ENCODE measurements around the gene GATA1.

GATA1 gene

GRCh38 chrX:48776818-48777439 lies 9.5 kb upstream of the GATA1 start:
- ATAC-seq: no peak
- TF ChIP-seq POU6F1 (CRISPR knock-in tag; IDR thresholded peaks at IDR 0.05; ENCODE audit: borderline replicate concordance, low read depth) (no peak), ZNF565 (CRISPR knock-in tag; conservative IDR thresholded peaks at IDR 0.05; ENCODE audit: low read depth) (no peak), ISL1 (CRISPR knock-in tag; IDR thresholded peaks at IDR 0.05) (no peak), BACH2 (CRISPR knock-in tag; IDR thresholded peaks at IDR 0.05; ENCODE audit: borderline replicate concordance) (no peak), OSR1 (CRISPR knock-in tag; IDR thresholded peaks at IDR 0.05) (no peak), PPARA (CRISPR knock-in tag; IDR thresholded peaks at IDR 0.05; ENCODE audit: borderline replicate concordance) (no peak)

GRCh38 chrX:48779399-48779798 lies 7.0 kb upstream of the GATA1 start:
- TF ChIP-seq CSRNP3 (CRISPR knock-in tag; IDR thresholded peaks at IDR 0.05): no peak
- no peak for TF ChIP-seq GLIS3 (CRISPR knock-in tag; IDR thresholded peaks at IDR 0.05)
- TF ChIP-seq BACH2 (CRISPR knock-in tag; IDR thresholded peaks at IDR 0.05; ENCODE audit: borderline replicate concordance): no peak
- no peak for TF ChIP-seq ARNTL (CRISPR knock-in tag; IDR thresholded peaks at IDR 0.05; ENCODE audit: borderline replicate concordance, low read depth)
- TF ChIP-seq ZNF8 (CRISPR knock-in tag; IDR thresholded peaks at IDR 0.05): no peak
- TF ChIP-seq POU6F1 (CRISPR knock-in tag; IDR thresholded peaks at IDR 0.05; ENCODE audit: borderline replicate concordance, low read depth): no peak
- no peak for TF ChIP-seq RARB (CRISPR knock-in tag; IDR thresholded peaks at IDR 0.05)
- no peak for TF ChIP-seq ISL1 (CRISPR knock-in tag; IDR thresholded peaks at IDR 0.05)
- TF ChIP-seq TCF4 (CRISPR knock-in tag; IDR thresholded peaks at IDR 0.05; ENCODE audit: borderline replicate concordance): no peak
- no peak for TF ChIP-seq PPARA (CRISPR knock-in tag; IDR thresholded peaks at IDR 0.05; ENCODE audit: borderline replicate concordance)
- TF ChIP-seq ZNF70 (CRISPR knock-in tag; IDR thresholded peaks at IDR 0.05): no peak
- TF ChIP-seq ESRRG (CRISPR knock-in tag; IDR thresholded peaks at IDR 0.05): no peak
- TF ChIP-seq OSR1 (CRISPR knock-in tag; IDR thresholded peaks at IDR 0.05): no peak
- TF ChIP-seq CREB5 (CRISPR knock-in tag; IDR thresholded peaks at IDR 0.05; ENCODE audit: low read depth): no peak
- no peak for TF ChIP-seq SNAI2 (CRISPR knock-in tag; IDR thresholded peaks at IDR 0.05)
- no peak for TF ChIP-seq CSDC2 (CRISPR knock-in tag; IDR thresholded peaks at IDR 0.05)
- no peak for ATAC-seq

GRCh38 chrX:48781705-48782104 lies 4.7 kb upstream of the GATA1 start:
- no peak for ATAC-seq
- TF ChIP-seq CSDC2 (CRISPR knock-in tag; IDR thresholded peaks at IDR 0.05) (no peak), PPARA (CRISPR knock-in tag; IDR thresholded peaks at IDR 0.05; ENCODE audit: borderline replicate concordance) (no peak), POU6F1 (CRISPR knock-in tag; IDR thresholded peaks at IDR 0.05; ENCODE audit: borderline replicate concordance, low read depth) (no peak), CSRNP3 (CRISPR knock-in tag; IDR thresholded peaks at IDR 0.05) (no peak), CREB5 (CRISPR knock-in tag; IDR thresholded peaks at IDR 0.05; ENCODE audit: low read depth) (no peak), PATZ1 (CRISPR knock-in tag; IDR thresholded peaks at IDR 0.05; ENCODE audit: borderline replicate concordance) (no peak), ARNTL (CRISPR knock-in tag; IDR thresholded peaks at IDR 0.05; ENCODE audit: borderline replicate concordance, low read depth) (no peak), SNAI2 (CRISPR knock-in tag; IDR thresholded peaks at IDR 0.05) (no peak), TOX (CRISPR knock-in tag; IDR thresholded peaks at IDR 0.05; ENCODE audit: borderline replicate concordance) (no peak), TCF4 (CRISPR knock-in tag; IDR thresholded peaks at IDR 0.05; ENCODE audit: borderline replicate concordance) (no peak), RARB (CRISPR knock-in tag; IDR thresholded peaks at IDR 0.05) (no peak), ISL1 (CRISPR knock-in tag; IDR thresholded peaks at IDR 0.05) (no peak), ESRRG (CRISPR knock-in tag; IDR thresholded peaks at IDR 0.05) (no peak), ZNF8 (CRISPR knock-in tag; IDR thresholded peaks at IDR 0.05) (no peak)

Data from SK-N-SH treated with all-trans-retinoic acid at 6 μM for 48 hours (cell line).